Neural cell (in vitro differentiated cells): ENCODE data around the gene PPP1R13B. TPM values are rescaled to one million over a fixed set of nuclear protein-coding genes. Genes with fewer than 3 reads are reported as not detected.

ENCODE experiments used
- H2AFZ ChIP-seq: fragments of 200-600, 300-800 bp; sonication (generic), shearing (Covaris generic); 2 replicates; pipeline ENCODE4 v1.6.0; 2014; ENCODE audit warnings: low read depth, mild to moderate bottlenecking, antibody characterized with exemption, low read length, moderate library complexity
- H3F3A ChIP-seq: fragments of 200-600 bp; shearing (Covaris generic); 2 replicates; pipeline ENCODE4 v1.6.1; 2016; ENCODE audit warnings: mild to moderate bottlenecking, moderate library complexity, mixed read lengths, antibody characterized with exemption, low read length; ENCODE audit not compliant: insufficient read depth, poor library complexity, severe bottlenecking
- H3K27ac ChIP-seq: fragments of 200-600, 300-800 bp; sonication (generic), shearing (Covaris generic); 2 replicates; pipeline ENCODE4 v1.5.1; 2014; ENCODE audit warnings: mild to moderate bottlenecking, low read length, moderate library complexity
- H3K27me3 ChIP-seq: fragments of 300-800, 200-600 bp; sonication (generic), shearing (Covaris generic); 2 replicates; pipeline ENCODE4 v1.6.0; 2014; ENCODE audit warnings: mild to moderate bottlenecking, low read depth, low read length, moderate library complexity; ENCODE audit not compliant: insufficient read depth
- H3K36me3 ChIP-seq: fragments of 300-800, 200-600 bp; sonication (generic), shearing (Covaris generic); 2 replicates; pipeline ENCODE4 v1.5.1; 2014; ENCODE audit warnings: mild to moderate bottlenecking, antibody characterized with exemption, low read length, moderate library complexity; ENCODE audit not compliant: insufficient read depth
- H3K4me2 ChIP-seq: fragments of 300-800, 200-600 bp; sonication (generic), shearing (Covaris generic); 2 replicates; pipeline ENCODE4 v1.6.0; 2014; ENCODE audit warnings: mild to moderate bottlenecking, low read length
- H3K4me3 ChIP-seq: fragments of 300-800, 200-600 bp; sonication (generic), shearing (Covaris generic); 2 replicates; pipeline ENCODE4 v1.5.1; 2014; ENCODE audit warnings: mild to moderate bottlenecking, low read length, moderate library complexity
- H3K79me2 ChIP-seq: fragments of 200-600 bp; shearing (Covaris generic); replicated peaks from 2 replicates; pipeline ENCODE4 v1.6.0; 2014; ENCODE audit warnings: mild to moderate bottlenecking, low read length, moderate library complexity; ENCODE audit not compliant: insufficient read depth
- H3K9ac ChIP-seq: fragments of 300-800, 200-600 bp; sonication (generic), shearing (Covaris generic); 2 replicates; pipeline ENCODE4 v1.6.1; 2016; ENCODE audit warnings: mild to moderate bottlenecking, low read length, mixed read lengths
- H3K9me2 ChIP-seq: fragments of 200-600 bp; shearing (Covaris generic); 2 replicates; pipeline ENCODE4 v1.6.1; 2016; ENCODE audit warnings: mild to moderate bottlenecking, low read length, mixed read lengths; ENCODE audit not compliant: insufficient read depth
- H3K9me3 ChIP-seq: fragments of 200-600, 300-800 bp; sonication (generic), shearing (Covaris generic); 2 replicates; pipeline ENCODE4 v1.6.1; 2016; ENCODE audit warnings: mild to moderate bottlenecking, mixed run types, low read length, moderate library complexity, mixed read lengths
- H4K20me1 ChIP-seq: fragments of 200-600 bp; shearing (Covaris generic); 2 replicates; pipeline ENCODE4 v1.6.1; 2016; ENCODE audit warnings: mild to moderate bottlenecking, mixed run types; ENCODE audit not compliant: insufficient read depth
- CTCF ChIP-seq: fragments of 450-650 bp; IDR thresholded peaks from 2 replicates; pipeline ENCODE4 v1.5.1; 2014; ENCODE audit warnings: antibody characterized with exemption, mild to moderate bottlenecking, moderate library complexity; ENCODE audit not compliant: poor library complexity, severe bottlenecking
- EP300 ChIP-seq: fragments of 450-650 bp; conservative IDR thresholded peaks from 2 replicates; pipeline ENCODE4 v1.6.1; 2014; ENCODE audit warnings: antibody characterized with exemption, mild to moderate bottlenecking, moderate library complexity; ENCODE audit not compliant: poor library complexity, severe bottlenecking
- EZH2 ChIP-seq: fragments of 200-600, 300-800 bp; shearing (Covaris generic), sonication (generic); IDR thresholded peaks from 2 replicates; pipeline ENCODE4 v1.6.1; 2014; ENCODE audit warnings: antibody characterized with exemption, low read length, borderline replicate concordance, mild to moderate bottlenecking; ENCODE audit not compliant: insufficient read depth, poor library complexity, severe bottlenecking
- MXI1 ChIP-seq: fragments of 450-650 bp; conservative IDR thresholded peaks from 2 replicates; pipeline ENCODE4 v1.6.1; 2014; ENCODE audit warnings: antibody characterized with exemption, mild to moderate bottlenecking; ENCODE audit not compliant: poor library complexity, severe bottlenecking
- POLR2AphosphoS5 ChIP-seq: IDR thresholded peaks from 2 replicates; pipeline ENCODE4 v1.6.1; 2012
- RAD21 ChIP-seq: fragments of 450-650 bp; conservative IDR thresholded peaks from 2 replicates; pipeline ENCODE4 v1.6.1; 2014; ENCODE audit warnings: antibody characterized with exemption, mild to moderate bottlenecking, moderate library complexity
- SMC3 ChIP-seq: fragments of 450-650 bp; conservative IDR thresholded peaks from 2 replicates; pipeline ENCODE4 v1.6.1; 2014; ENCODE audit warnings: antibody characterized with exemption, mild to moderate bottlenecking, moderate library complexity; ENCODE audit not compliant: poor library complexity
- TAF1 ChIP-seq: IDR thresholded peaks from 2 replicates; pipeline ENCODE4 v1.6.1; 2012; ENCODE audit warnings: low read depth
- polyA plus RNA-seq: library from polyadenylated mRNA; depleted of rRNA; stranded (reverse); fragments of >200 nt; gene quantifications from 2 replicates; pipeline ENCODE4 v1.2.3, GENCODE V29; 2014
- TF ChIP-seq, protein P1 (sequence below): IDR thresholded peaks from 2 replicates; pipeline ENCODE4 v1.6.1; 2012; ENCODE audit warnings: borderline replicate concordance

Gene PPP1R13B
- polyA plus RNA-seq, 1 donor from 2014 or later = 8.2 TPM

GRCh38 chr14:103886304-103887169 is 39.2 kb upstream of the PPP1R13B start:
- Histone ChIP-seq H3K4me2 (no peak overlapping the region), H2AFZ (no peak overlapping the region), H3K9me2 (no peaks in the 10 kb centered on the region), H3K27ac (no peak overlapping the region), H3F3A (no peaks in the 10 kb centered on the region), H3K9me3 (no peaks in the 10 kb centered on the region), H3K9ac (no peak overlapping the region), H3K79me2 (no peaks in the 10 kb centered on the region), H3K36me3 (no peaks in the 10 kb centered on the region), H4K20me1 (no peaks in the 10 kb centered on the region), H3K27me3 (no peaks in the 10 kb centered on the region), H3K4me3 (no peak overlapping the region)
- TF ChIP-seq CTCF (peak; percentile 56), EZH2 (no peak)

DNA sequence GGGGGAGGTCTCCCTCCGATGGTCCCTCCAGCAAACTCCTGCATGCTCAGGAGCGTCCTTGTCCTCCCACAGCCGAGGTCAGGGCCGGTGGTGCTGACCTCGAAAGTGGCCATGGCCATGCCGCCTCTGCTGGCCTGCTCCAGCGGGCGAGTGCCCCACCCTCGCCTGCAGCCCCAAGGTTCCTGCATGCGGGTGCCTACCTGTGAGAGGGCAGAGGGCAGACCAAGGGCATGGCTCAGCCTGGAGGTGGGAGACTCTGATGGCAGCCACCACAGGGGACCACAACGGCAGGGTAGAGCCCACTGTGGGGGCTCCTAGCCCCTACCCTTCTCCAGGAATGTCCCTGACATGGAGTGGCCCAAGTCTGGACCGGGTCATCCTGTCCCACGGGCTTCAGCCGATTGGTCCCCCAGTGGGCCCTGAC is 38.1 kb upstream of the PPP1R13B start:
- no peak for TF ChIP-seq EP300
- TF ChIP-seq, protein P1, sequence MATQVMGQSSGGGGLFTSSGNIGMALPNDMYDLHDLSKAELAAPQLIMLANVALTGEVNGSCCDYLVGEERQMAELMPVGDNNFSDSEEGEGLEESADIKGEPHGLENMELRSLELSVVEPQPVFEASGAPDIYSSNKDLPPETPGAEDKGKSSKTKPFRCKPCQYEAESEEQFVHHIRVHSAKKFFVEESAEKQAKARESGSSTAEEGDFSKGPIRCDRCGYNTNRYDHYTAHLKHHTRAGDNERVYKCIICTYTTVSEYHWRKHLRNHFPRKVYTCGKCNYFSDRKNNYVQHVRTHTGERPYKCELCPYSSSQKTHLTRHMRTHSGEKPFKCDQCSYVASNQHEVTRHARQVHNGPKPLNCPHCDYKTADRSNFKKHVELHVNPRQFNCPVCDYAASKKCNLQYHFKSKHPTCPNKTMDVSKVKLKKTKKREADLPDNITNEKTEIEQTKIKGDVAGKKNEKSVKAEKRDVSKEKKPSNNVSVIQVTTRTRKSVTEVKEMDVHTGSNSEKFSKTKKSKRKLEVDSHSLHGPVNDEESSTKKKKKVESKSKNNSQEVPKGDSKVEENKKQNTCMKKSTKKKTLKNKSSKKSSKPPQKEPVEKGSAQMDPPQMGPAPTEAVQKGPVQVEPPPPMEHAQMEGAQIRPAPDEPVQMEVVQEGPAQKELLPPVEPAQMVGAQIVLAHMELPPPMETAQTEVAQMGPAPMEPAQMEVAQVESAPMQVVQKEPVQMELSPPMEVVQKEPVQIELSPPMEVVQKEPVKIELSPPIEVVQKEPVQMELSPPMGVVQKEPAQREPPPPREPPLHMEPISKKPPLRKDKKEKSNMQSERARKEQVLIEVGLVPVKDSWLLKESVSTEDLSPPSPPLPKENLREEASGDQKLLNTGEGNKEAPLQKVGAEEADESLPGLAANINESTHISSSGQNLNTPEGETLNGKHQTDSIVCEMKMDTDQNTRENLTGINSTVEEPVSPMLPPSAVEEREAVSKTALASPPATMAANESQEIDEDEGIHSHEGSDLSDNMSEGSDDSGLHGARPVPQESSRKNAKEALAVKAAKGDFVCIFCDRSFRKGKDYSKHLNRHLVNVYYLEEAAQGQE = no peak
- TF ChIP-seq TAF1 = no peak
- TF ChIP-seq RAD21 = no peak
- no peak for TF ChIP-seq CTCF
- TF ChIP-seq POLR2AphosphoS5 = no peak
- TF ChIP-seq EZH2 = no peak
- no peak for TF ChIP-seq SMC3
- no peak for TF ChIP-seq MXI1
- H3F3A ChIP-seq = no peaks in the 10 kb centered on the region
- H3K36me3 ChIP-seq = no peaks in the 10 kb centered on the region
- no peaks in the 10 kb centered on the region for H4K20me1 ChIP-seq
- no peak overlapping the region for H2AFZ ChIP-seq
- no peaks in the 10 kb centered on the region for H3K27me3 ChIP-seq
- no peaks in the 10 kb centered on the region for H3K79me2 ChIP-seq
- H3K9me2 ChIP-seq = no peaks in the 10 kb centered on the region
- no peak overlapping the region for H3K27ac ChIP-seq
- H3K4me2 ChIP-seq = no peak overlapping the region
- H3K9ac ChIP-seq = no peak overlapping the region
- no peaks in the 10 kb centered on the region for H3K9me3 ChIP-seq
- no peak overlapping the region for H3K4me3 ChIP-seq
